Hematopoietic multipotent progenitor cell treated with erythropoietin and hydrocortisone succinate and interleukin-3 and kit ligand, for 6 days (in vitro differentiated cells): ENCODE measurements around the gene INHBE.

Source experiments
- DNase-seq: peaks from one replicate; pipeline ENCODE4 v3.0.0-alpha.2; 2015

INHBE gene

GRCh38 chr12:57461917-57462250 is 6.8 kb downstream of the INHBE start:
- peak; percentile 26 for DNase-seq

- DNase-seq = peak; percentile 93
Measured at GRCh38 chr12:57462251-57462911, 7.3 kb downstream of the INHBE start.

- DNase-seq = no peak
Measured at GRCh38 chr12:57462912-57463253, 7.8 kb downstream of the INHBE start.

- DNase-seq = no peak
Measured at GRCh38 chr12:57464569-57464968, 9.5 kb downstream of the INHBE start.

GRCh38 chr12:57465030-57465746 is 10.1 kb downstream of the INHBE start:
- DNase-seq = no peak

- DNase-seq = no peak
Measured at GRCh38 chr12:57465747-57466505, 10.8 kb downstream of the INHBE start.

GRCh38 chr12:57467212-57467874 is 12.2 kb downstream of the INHBE start:
- no peak for DNase-seq

GRCh38 chr12:57467915-57468314 is 12.8 kb downstream of the INHBE start:
- DNase-seq = no peak

GRCh38 chr12:57469296-57470164 is 14.4 kb downstream of the INHBE start:
- peak; percentile 26 for DNase-seq

- no peak for DNase-seq
Measured at GRCh38 chr12:57470286-57470969, 15.3 kb downstream of the INHBE start.

- DNase-seq = no peak
Measured at GRCh38 chr12:57470970-57471656, 16.0 kb downstream of the INHBE start.

GRCh38 chr12:57471661-57472060 is 16.6 kb downstream of the INHBE start:
- DNase-seq = no peak

GRCh38 chr12:57472391-57472790 is 17.3 kb downstream of the INHBE start:
- DNase-seq = no peak

- DNase-seq = no peak
Measured at GRCh38 chr12:57473392-57473791, 18.3 kb downstream of the INHBE start.

- DNase-seq = no peak
Measured at GRCh38 chr12:57473886-57474285, 18.8 kb downstream of the INHBE start.

GRCh38 chr12:57474430-57474829 is 19.3 kb downstream of the INHBE start:
- DNase-seq = peak; percentile 28

GRCh38 chr12:57474862-57475261 is 19.8 kb downstream of the INHBE start:
- DNase-seq = no peak

GRCh38 chr12:57475271-57476161 is 20.4 kb downstream of the INHBE start:
- peak; percentile 41 for DNase-seq

GRCh38 chr12:57476162-57476992 is 21.3 kb downstream of the INHBE start:
- peak; percentile 79 for DNase-seq
